Psoas muscle (tissue), 8 donors: ENCODE data around the gene SRRM4. TPM values are rescaled to one million over a fixed set of nuclear protein-coding genes. Genes with fewer than 3 reads are reported as not detected.
"Not testable (repeated sequence)": the region's sequence is repeated elsewhere in the genome, so short reads cannot be mapped to it uniquely, and the experiment has no call there.

Experiments used
- ATAC-seq, 4 donors: fragments of 200-7000 bp; cut with Tn5 transposase; one replicate each; pipeline ENCODE4 v1.9.1; 2020; ENCODE audit warnings: moderate library complexity in 3 of 4, mild to moderate bottlenecking in 2 of 4
- DNase-seq, 2 donors: peaks; one replicate each; pipeline ENCODE4 v3.0.0-alpha.2; 2020
- H3K27ac ChIP-seq: fragments of 200-600 bp; one replicate; pipeline ENCODE4 v1.8.0; 2022
- H3K27me3 ChIP-seq, 3 donors: fragments of 200-600 bp in 1 of 3; one replicate each; pipeline versions ENCODE4 v1.6.1 to v1.8.0; 2013 to 2022; ENCODE audit warnings: low read length in 2 of 3, mild to moderate bottlenecking in 2 of 3, moderate library complexity in 1 of 3; ENCODE audit not compliant: insufficient read depth in 3 of 3
- H3K36me3 ChIP-seq, 2 donors: fragments of 200-600 bp in 1 of 2; one replicate each; pipeline versions ENCODE4 v1.6.1 to v1.8.0; 2013 to 2022; ENCODE audit warnings: low read depth in 1 of 2, mild to moderate bottlenecking in 1 of 2, moderate library complexity in 1 of 2; ENCODE audit not compliant: insufficient read depth in 1 of 2
- H3K4me1 ChIP-seq: fragments of 200-600 bp; one replicate; pipeline ENCODE4 v1.8.0; 2022
- H3K4me3 ChIP-seq: fragments of 200-600 bp; one replicate; pipeline ENCODE4 v1.8.0; 2022; ENCODE audit warnings: mild to moderate bottlenecking
- H3K9me3 ChIP-seq: fragments of 200-600 bp; one replicate; pipeline ENCODE4 v1.8.0; 2022
- CTCF ChIP-seq: fragments of 200-600 bp; IDR thresholded peaks from one replicate; pipeline ENCODE4 v1.8.0; 2022; ENCODE audit warnings: antibody characterized with exemption
- WGBS, 3 donors: extraction: QIAGEN DNeasy Blood & Tissue Kit; methylation state at CpG; one replicate each; pipeline versions ENCODE4 v1.1.6 to v1.1.7; 2013; 5-methylcytosine and 5-hydroxymethylcytosine counted together
- intact Hi-C, 2 donors: fragments of 100-400 bp; cut with DNase I; formaldehyde crosslinking; loops; one replicate each; pipeline versions ENCODE4 v1.11.0 to v1.14.2; 2022
- polyA plus RNA-seq, 3 donors: library from polyadenylated mRNA; stranded (reverse); fragments of 200-250 nt; gene quantifications; one replicate each; pipeline ENCODE4 v1.2.3, GENCODE V29; 2013
- total RNA-seq, 4 donors: library from RNA; stranded (reverse); fragmentation: NEBNext Ultra II Directional in 2 of 4; extraction: Animal tissue kit (Norgen Biotek cat#: 25700) in 2 of 4; gene quantifications; one replicate each; pipeline versions ENCODE4 v1.2.1 to v1.2.4, GENCODE V29; 2021 to 2023
- donor health status: healthy with polysubstance abuse.
- donor health status: DM: no; HTN: no; CAD: no; lungs with moderate emphysema.
- donor health status: Bipolar disorder and iron deficiency.
- donor health status: healthy.
- donor health status: DM: yes; HTN: yes; CAD: no.
- donor health status: DM: no; HTN: no; CAD: no.
- donor health status: DM: no; HTN: no; CAD: no.
- donor health status: DM: yes; HTN: yes; CAD: no.

The SRRM4 gene
- total and polyA plus RNA-seq, 7 donors = 0.01 to 0.19 (median 0.09) TPM

- no peak overlapping the region for H3K27ac ChIP-seq
- H3K4me1 ChIP-seq = no peaks in the 10 kb centered on the region
- TF ChIP-seq CTCF = no peak
- no peaks in the 10 kb centered on the region for H3K9me3 ChIP-seq
- intact Hi-C loops = no loop called here
- no peaks in the 10 kb centered on the region for H3K36me3 ChIP-seq
- H3K27me3 ChIP-seq = peaks cover 2 to 32% (median 4%) of the 10 kb centered on the region in 3 donors
- WGBS, 3 donors = 5 to 18% (median 14%) methylated on average over 3 of the region's 3 CpGs
- DNase-seq (no peak), ATAC-seq (no peak)
- no peak overlapping the region for H3K4me3 ChIP-seq
Measured at GRCh38 chr12:119019166-119019565, 37.8 kb downstream of the SRRM4 start.

DNA sequence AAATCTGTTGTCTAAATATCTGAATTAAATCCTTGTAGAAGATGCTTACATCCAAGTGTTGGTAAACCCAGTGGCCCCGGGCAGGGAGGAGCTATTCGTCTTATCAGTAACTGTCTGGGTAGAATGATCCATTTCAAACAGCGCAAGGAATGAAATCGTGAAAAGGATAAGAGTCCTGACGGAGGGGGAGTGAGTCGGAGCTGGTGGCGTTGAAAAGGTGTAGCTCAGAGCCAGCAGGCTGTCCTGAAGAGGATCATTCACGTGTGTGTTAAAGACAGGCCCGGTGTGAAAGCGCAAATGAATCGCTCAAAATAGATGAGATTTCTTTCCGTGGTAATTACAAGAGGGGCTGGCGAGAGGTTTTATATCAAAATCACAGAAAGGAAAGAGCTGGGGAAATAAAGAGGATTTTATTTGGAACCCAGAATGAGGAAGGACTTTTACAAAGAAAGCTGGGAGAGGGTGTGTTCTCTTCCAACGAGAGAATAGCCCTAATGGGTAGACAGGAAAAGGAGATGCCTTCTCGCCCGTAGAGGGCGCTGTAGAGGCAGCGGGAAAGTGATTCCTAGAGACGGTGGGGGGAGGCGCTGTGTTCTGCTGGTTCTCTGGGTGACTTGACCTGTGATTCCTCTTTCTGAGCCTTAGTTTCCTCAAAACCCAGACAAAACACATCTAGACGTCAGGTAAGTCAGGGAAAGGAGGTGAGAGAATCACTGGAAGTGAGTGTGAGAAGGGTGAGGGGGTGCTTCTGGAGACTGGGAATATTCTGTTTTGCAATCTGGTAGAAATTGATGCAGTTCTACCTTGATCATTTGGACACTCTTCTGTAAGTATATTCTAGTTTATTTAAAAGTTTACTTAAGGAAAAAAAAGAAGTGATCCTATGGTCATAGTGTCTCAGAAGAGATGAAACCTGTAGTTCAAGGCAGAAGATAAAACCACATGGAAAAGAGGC is 39.3 kb downstream of the SRRM4 start:
- Histone ChIP-seq H3K4me3 (no peak overlapping the region), H3K27me3 (peaks cover 2 to 32% (median 4%) of the 10 kb centered on the region in 3 donors), H3K4me1 (no peaks in the 10 kb centered on the region), H3K27ac (no peak overlapping the region), H3K36me3 (no peaks in the 10 kb centered on the region), H3K9me3 (no peaks in the 10 kb centered on the region)
- ATAC-seq (no peak), DNase-seq (no peak)
- 35 to 38% (median 37%) methylated on average over 21 of the region's 21 CpGs for WGBS, 3 donors
- intact Hi-C loops = no loop called here
- TF ChIP-seq CTCF = no peak

DNA sequence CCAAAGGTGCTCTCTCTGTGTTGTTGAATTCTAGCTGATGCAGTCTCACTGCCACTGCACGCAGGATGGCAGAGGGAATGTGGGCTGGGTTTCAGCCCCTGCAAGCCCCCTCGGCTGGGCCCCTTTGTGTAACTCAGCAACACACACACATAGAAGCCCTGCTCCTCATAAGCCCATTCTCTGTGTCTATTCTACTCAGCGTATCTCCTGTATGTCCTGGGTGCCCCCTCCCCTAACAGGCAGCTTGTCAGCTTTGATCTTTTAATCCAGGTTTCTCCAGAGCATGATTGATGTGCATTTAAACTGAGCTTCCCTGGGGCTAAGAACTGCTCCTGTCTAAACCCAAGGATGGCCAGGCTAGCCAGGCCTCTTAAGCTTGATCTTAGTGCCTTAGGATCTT is 43.0 kb downstream of the SRRM4 start:
- TF ChIP-seq CTCF = no peak
- intact Hi-C loops = no loop called here
- H3K27me3 ChIP-seq = peaks cover under 1 to 4% (median 2%) of the 10 kb centered on the region in 3 donors
- no peaks in the 10 kb centered on the region for H3K36me3 ChIP-seq
- H3K4me1 ChIP-seq = no peaks in the 10 kb centered on the region
- no peaks in the 10 kb centered on the region for H3K9me3 ChIP-seq
- no peak for DNase-seq
- H3K27ac ChIP-seq = no peak overlapping the region
- no peak for ATAC-seq
- no peak overlapping the region for H3K4me3 ChIP-seq
- WGBS, 3 donors = 24 to 34% (median 25%) methylated on average over 3 of the region's 3 CpGs

DNA sequence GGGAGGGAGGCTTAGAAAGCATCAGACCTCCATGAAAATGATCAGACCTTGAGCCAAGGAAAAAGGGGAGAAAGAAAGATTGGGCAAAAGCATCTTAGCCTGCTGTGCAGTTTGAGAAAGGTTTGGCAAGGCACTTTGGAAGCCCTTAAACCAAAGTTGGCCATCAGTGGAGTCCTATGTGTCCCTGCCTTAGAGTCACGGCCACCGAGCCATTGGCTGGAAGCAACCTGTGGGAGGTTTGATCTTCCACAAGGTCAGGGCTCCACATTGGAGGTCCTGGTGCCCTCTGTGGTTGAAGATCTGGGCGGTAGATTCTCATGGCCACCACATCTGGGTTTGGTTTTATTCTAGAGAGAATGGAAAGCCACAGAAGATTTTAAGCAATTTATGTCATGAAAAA is 44.4 kb downstream of the SRRM4 start:
- 70 to 88% (median 76%) methylated on average over 3 of the region's 3 CpGs for WGBS, 3 donors
- Histone ChIP-seq H3K36me3 (no peaks in the 10 kb centered on the region), H3K4me1 (no peaks in the 10 kb centered on the region), H3K27me3 (peaks cover 0 to 7% (median 0%) of the 10 kb centered on the region in 3 donors), H3K4me3 (no peak overlapping the region), H3K9me3 (no peaks in the 10 kb centered on the region), H3K27ac (no peak overlapping the region)
- intact Hi-C loops = no loop called here
- ATAC-seq (no peak), DNase-seq (no peak)
- TF ChIP-seq CTCF = no peak

- H3K27me3 ChIP-seq, H3K4me1 ChIP-seq, ATAC-seq, H3K36me3 ChIP-seq, H3K27ac ChIP-seq, DNase-seq, H3K4me3 ChIP-seq, H3K9me3 ChIP-seq: not testable (repeated sequence)
- intact Hi-C loops = loop anchor here (10.0 kb wide), 1 partner anchor 629 kb away; no protein-coding TSS in a partner anchor
- WGBS, 3 donors = 91 to 96% (median 93%) methylated on average over 13 to 14 of the region's 14 CpGs
Measured at GRCh38 chr12:119033332-119033731, 52.0 kb downstream of the SRRM4 start.
